ENCODE data around the gene CEP128.

- TF ChIP-seq CTCF (conservative IDR thresholded peaks at IDR 0.05) (no peak), EZH2 (IDR thresholded peaks at IDR 0.05; ENCODE audit: low read depth) (no peak)
Observed at GRCh38 chr14:80805136-80805535, 136.4 kb downstream of the CEP128 start.

Measured in PC-9 (cell line).